ENCODE data around the gene SCAP. TPM values are rescaled to one million over a fixed set of nuclear protein-coding genes. Genes with fewer than 3 reads are reported as not detected.

SCAP gene
- total RNA-seq, 1 donor, result 81.4 TPM

DNA sequence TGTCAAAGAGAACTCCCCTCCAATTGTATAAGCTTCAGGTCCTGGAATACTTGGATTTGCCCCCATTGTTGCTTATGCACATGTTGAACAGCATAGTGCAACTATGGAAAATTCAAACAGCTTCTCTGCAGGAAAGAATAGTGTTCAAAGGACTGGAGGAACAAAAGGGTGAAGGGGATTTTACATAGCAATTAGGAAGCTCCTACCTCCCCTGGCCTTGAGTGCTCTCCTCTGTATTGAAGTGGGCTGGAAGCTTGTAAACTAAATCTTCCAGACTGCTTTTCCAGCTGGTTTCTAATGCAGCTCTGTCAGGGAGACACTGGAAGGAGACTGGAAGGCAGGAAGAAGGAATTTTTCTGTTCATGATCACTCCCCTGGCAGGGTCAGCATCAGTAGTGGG is 45.0 kb upstream of the SCAP start:
- no peaks in the 10 kb centered on the region for H3K4me1 ChIP-seq (ENCODE audit: insufficient read depth, low read length)
- no peak overlapping the region for H3K4me2 ChIP-seq (ENCODE audit: insufficient read depth, low read length)
- no peaks in the 10 kb centered on the region for H4K20me1 ChIP-seq (ENCODE audit: insufficient read depth, low read length)
- no peaks in the 10 kb centered on the region for H3K27me3 ChIP-seq (ENCODE audit: insufficient read depth, low read length)
- TF ChIP-seq, protein P1, sequence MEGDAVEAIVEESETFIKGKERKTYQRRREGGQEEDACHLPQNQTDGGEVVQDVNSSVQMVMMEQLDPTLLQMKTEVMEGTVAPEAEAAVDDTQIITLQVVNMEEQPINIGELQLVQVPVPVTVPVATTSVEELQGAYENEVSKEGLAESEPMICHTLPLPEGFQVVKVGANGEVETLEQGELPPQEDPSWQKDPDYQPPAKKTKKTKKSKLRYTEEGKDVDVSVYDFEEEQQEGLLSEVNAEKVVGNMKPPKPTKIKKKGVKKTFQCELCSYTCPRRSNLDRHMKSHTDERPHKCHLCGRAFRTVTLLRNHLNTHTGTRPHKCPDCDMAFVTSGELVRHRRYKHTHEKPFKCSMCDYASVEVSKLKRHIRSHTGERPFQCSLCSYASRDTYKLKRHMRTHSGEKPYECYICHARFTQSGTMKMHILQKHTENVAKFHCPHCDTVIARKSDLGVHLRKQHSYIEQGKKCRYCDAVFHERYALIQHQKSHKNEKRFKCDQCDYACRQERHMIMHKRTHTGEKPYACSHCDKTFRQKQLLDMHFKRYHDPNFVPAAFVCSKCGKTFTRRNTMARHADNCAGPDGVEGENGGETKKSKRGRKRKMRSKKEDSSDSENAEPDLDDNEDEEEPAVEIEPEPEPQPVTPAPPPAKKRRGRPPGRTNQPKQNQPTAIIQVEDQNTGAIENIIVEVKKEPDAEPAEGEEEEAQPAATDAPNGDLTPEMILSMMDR (IDR thresholded peaks at IDR 0.05; ENCODE audit: extremely low read depth, low read depth, low read length), result no peak
- H3K4me3 ChIP-seq (ENCODE audit: insufficient read depth, low read length), result no peak overlapping the region
- H3K9me3 ChIP-seq (ENCODE audit: low read depth, low read length), result no peaks in the 10 kb centered on the region
- no peak overlapping the region for H3K27ac ChIP-seq (ENCODE audit: low read depth, low read length)
- no peaks in the 10 kb centered on the region for H3K36me3 ChIP-seq (ENCODE audit: insufficient read depth, low read length)
- H2AFZ ChIP-seq (ENCODE audit: low read length), result no peak overlapping the region
- peak; percentile 32 for DNase-seq (ENCODE audit: insufficient read length, low spot score, missing footprints)
- H3K79me2 ChIP-seq (ENCODE audit: insufficient read depth, low read length), result no peaks in the 10 kb centered on the region

DNA sequence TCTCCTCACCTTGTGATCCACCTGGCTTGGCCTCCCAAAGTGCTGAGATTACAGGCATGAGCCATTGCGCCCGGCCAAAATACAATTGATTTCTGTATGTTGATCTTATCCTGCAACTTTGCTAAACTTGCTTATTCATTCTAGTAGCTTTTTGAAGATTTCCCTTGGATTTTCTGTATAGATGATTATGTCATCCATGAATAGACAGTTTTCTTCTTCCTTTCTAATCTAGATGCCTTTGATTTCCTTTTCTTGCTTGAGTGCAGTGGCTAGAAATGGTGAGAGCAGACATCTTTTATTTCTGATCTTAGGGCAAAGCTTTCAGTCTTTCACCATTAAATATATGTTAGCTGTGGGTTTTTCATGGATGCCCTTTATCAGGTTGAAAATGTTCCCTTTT is 42.2 kb upstream of the SCAP start:
- H2AFZ ChIP-seq (ENCODE audit: low read length), result no peak overlapping the region
- no peaks in the 10 kb centered on the region for H3K36me3 ChIP-seq (ENCODE audit: insufficient read depth, low read length)
- H3K27ac ChIP-seq (ENCODE audit: low read depth, low read length), result no peak overlapping the region
- H3K4me1 ChIP-seq (ENCODE audit: insufficient read depth, low read length), result no peaks in the 10 kb centered on the region
- H3K9me3 ChIP-seq (ENCODE audit: low read depth, low read length), result no peaks in the 10 kb centered on the region
- no peak overlapping the region for H3K4me3 ChIP-seq (ENCODE audit: insufficient read depth, low read length)
- H3K4me2 ChIP-seq (ENCODE audit: insufficient read depth, low read length), result no peak overlapping the region
- H3K27me3 ChIP-seq (ENCODE audit: insufficient read depth, low read length), result no peaks in the 10 kb centered on the region
- peak; percentile 8 for DNase-seq (ENCODE audit: insufficient read length, low spot score, missing footprints)
- no peaks in the 10 kb centered on the region for H4K20me1 ChIP-seq (ENCODE audit: insufficient read depth, low read length)
- TF ChIP-seq, protein P1 (IDR thresholded peaks at IDR 0.05; ENCODE audit: extremely low read depth, low read depth, low read length), result no peak
- H3K79me2 ChIP-seq (ENCODE audit: insufficient read depth, low read length), result no peaks in the 10 kb centered on the region

GRCh38 chr3:47515864-47516319 is 40.2 kb upstream of the SCAP start:
- TF ChIP-seq, protein P1 (IDR thresholded peaks at IDR 0.05; ENCODE audit: extremely low read depth, low read depth, low read length), result no peak
- Histone ChIP-seq H2AFZ (ENCODE audit: low read length) (no peak overlapping the region), H3K9me3 (ENCODE audit: low read depth, low read length) (no peaks in the 10 kb centered on the region), H3K4me1 (ENCODE audit: insufficient read depth, low read length) (peaks cover 6% of the 10 kb centered on the region), H3K36me3 (ENCODE audit: insufficient read depth, low read length) (peaks cover under 1% of the 10 kb centered on the region), H3K27me3 (ENCODE audit: insufficient read depth, low read length) (no peaks in the 10 kb centered on the region), H4K20me1 (ENCODE audit: insufficient read depth, low read length) (no peaks in the 10 kb centered on the region), H3K4me3 (ENCODE audit: insufficient read depth, low read length) (no peak overlapping the region), H3K79me2 (ENCODE audit: insufficient read depth, low read length) (peaks cover 19% of the 10 kb centered on the region), H3K4me2 (ENCODE audit: insufficient read depth, low read length) (peak overlapping the region; percentile 21), H3K27ac (ENCODE audit: low read depth, low read length) (no peak overlapping the region)
- DNase-seq (ENCODE audit: insufficient read length, low spot score, missing footprints), result no peak

DNA sequence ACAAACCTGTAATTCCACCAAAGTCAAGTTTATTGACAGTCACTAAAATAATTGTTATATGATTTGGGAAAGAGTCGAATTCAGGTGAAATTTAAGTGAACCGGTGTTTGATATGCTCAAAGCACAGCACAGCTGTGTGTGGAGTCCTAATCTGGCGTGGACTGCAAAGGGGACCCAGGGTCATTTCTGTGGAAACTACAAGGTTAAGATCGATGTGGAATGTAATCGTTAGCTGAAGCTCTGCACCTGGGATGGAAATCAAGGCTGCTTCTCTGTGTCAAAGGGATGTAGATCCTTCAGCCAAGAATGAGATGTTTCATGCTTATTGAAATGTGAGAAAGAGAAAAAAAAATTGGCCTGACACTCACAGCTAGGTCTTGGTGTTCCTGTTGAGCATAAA is 39.4 kb upstream of the SCAP start:
- H3K4me1 ChIP-seq (ENCODE audit: insufficient read depth, low read length), result peaks cover 6% of the 10 kb centered on the region
- H3K9me3 ChIP-seq (ENCODE audit: low read depth, low read length), result no peaks in the 10 kb centered on the region
- H3K79me2 ChIP-seq (ENCODE audit: insufficient read depth, low read length), result peaks cover 27% of the 10 kb centered on the region
- no peaks in the 10 kb centered on the region for H3K27me3 ChIP-seq (ENCODE audit: insufficient read depth, low read length)
- H3K4me2 ChIP-seq (ENCODE audit: insufficient read depth, low read length), result no peak overlapping the region
- no peaks in the 10 kb centered on the region for H4K20me1 ChIP-seq (ENCODE audit: insufficient read depth, low read length)
- H3K27ac ChIP-seq (ENCODE audit: low read depth, low read length), result no peak overlapping the region
- DNase-seq (ENCODE audit: insufficient read length, low spot score, missing footprints), result no peak
- H3K36me3 ChIP-seq (ENCODE audit: insufficient read depth, low read length), result peaks cover 8% of the 10 kb centered on the region
- no peak overlapping the region for H3K4me3 ChIP-seq (ENCODE audit: insufficient read depth, low read length)
- TF ChIP-seq, protein P1 (IDR thresholded peaks at IDR 0.05; ENCODE audit: extremely low read depth, low read depth, low read length), result no peak
- peak overlapping the region; percentile 32 for H2AFZ ChIP-seq (ENCODE audit: low read length)
